COLO668 (cell line): ENCODE data around the gene SLC39A11.

Source experiments
- DNase-seq: peaks from one replicate; lab custom pipeline; 2025; ENCODE audit not compliant: unreplicated experiment; lab: John Stamatoyannopoulos, UW

The SLC39A11 gene

DNA sequence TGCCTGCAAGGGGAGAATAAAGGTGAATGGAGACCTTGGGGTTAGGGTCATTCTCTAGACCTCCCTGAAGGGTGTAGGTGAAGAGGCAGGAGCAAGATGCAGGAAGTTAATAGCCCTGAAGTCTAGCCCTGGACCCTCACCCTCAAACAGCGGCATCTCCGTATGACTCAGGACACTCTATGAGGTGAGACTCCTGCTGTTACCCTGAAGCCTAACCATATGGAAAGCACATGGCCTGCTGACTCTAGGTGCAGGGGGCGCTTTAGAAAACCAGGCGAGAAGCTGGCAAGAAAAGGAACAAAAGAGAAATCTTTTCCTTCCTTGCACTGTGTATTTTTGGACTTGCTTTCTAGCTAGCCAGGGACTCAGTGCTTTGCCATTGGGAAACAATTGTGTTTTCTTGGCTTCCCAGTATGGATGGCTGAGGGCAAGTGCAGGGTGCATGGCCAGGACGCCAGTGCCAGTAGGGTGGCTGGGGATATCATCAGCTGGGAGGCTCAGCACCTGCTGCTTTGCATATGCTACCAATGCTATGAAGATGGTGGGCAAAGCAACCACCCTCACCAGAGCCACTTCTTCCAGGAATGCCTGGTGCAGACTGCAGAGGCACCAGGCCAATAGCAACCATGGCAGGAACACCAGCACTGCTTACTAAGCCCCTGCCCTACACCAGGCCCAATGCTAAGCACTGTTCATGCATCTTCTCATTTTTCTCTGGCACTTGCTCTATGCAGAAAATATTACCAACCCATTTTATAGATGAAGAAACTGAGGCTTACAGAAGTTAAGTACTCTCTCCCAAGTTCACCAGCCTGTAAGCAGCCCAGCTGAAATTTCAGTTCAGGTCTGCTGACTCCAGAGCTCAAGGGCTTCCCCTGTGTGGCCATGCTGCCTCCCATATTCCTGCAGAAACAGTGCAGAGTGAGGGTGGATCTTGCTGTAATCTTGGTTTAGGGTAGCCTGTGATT lies 425.1 kb downstream of the SLC39A11 start:
- no peak for DNase-seq

DNA sequence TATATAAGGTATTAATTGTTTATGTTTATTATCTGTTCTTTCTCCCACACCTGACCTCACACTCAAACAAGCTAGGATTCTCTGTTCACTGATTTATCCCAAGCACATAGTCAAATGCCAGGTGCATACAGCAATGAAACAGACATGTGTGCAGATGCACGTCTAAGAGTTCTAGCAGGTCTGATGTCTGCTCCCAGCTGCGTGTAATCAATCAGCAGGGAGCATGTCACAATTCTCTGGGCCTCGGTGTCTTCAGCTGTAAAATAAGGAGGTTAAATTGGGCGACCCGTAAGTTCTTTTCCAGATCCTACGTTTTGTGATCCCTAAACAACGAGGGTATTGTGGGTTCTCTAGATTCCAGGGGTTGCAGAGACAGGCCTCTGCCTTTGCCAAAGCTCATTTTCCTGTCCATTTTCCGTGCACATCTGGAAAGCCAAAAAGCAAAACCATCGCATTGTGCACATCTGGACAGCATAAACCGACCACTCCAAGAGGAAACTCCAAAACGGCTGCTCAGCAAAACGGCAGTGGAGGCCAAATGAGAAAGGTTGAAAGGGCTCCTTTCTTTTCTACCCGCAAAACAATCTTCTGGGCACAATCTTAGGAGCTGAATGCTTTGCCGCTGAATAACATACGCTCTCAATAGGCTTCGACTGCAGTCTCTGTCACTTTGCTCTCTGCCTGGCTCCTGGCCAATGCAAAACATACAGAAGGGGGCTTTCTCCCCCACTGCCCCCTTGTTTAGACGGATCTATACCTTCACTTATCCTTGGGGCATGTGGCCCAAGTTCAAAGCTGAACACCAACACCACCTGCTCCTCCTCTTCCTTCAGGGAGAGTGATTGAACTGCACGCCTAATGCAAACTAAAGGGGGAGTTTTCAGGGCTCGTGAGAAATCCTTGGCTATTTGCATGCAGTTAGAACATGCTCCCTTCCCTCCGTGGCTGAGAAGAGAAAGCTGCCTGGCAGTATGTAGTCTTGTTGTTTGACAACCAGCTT lies 426.3 kb downstream of the SLC39A11 start:
- peak; percentile 20 for DNase-seq

DNA sequence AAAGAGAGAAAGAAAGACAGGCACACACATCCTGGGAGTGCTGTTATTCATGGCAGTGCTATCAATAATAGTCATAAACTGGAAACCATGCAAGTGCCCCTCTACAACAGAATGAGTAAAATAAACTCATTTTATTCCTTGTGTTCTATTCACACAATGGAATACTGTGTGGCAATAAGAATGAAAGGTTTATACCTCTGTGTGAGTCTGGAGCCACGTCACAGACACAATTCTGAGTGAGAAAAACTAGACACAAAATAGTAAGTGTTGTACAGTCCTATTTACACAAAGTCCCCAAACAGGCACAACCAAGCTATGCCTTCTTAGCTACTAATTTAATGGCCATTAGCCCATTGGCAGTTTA lies 429.7 kb downstream of the SLC39A11 start:
- no peak for DNase-seq

- DNase-seq: no peak
Measured at GRCh38 chr17:72661945-72662826, 430.3 kb downstream of the SLC39A11 start.

DNA sequence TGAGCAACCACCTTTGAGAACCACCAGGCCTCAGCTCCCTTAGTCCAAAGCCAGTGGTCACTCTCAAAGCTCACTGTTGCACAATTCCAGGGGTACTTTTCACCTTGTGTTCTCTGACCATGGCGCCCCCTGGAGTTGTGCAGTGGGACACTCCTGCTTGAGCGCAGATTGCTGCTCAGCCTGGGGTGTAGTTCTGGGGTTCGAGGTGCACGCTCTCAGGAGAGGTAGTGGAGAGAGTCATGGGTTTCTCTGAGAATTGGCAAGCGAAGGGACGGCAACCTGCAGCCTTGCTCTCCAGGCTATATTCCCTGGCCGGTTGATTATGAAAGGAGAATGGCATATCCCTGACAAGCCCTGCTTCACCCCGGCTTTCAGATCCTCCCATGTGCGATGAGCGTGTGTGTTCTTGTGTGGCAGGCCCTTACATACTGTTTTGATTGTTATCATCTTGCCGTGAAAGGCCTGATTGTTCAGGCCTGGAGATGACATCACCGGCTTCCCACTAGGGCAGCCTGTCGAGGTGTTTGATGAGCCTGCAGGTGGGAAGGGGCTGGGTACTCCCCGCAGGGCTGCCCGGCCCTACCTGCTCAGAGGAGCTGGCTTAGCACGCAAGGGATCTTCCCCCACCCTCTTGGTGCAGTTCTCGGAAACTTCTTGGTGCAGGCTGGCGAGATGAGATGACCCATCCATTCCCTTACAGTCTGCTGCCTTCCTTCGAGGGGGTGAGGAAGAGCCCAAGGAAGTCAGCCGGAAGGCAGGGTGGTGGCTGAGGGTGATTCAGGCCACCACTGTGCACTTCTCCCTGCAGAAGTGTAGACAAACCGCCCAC lies 431.2 kb downstream of the SLC39A11 start:
- peak; percentile 76 for DNase-seq

- no peak for DNase-seq
Measured at GRCh38 chr17:72660274-72661115, 432.0 kb downstream of the SLC39A11 start.

- DNase-seq: no peak
Measured at GRCh38 chr17:72659811-72660210, 432.7 kb downstream of the SLC39A11 start.

DNA sequence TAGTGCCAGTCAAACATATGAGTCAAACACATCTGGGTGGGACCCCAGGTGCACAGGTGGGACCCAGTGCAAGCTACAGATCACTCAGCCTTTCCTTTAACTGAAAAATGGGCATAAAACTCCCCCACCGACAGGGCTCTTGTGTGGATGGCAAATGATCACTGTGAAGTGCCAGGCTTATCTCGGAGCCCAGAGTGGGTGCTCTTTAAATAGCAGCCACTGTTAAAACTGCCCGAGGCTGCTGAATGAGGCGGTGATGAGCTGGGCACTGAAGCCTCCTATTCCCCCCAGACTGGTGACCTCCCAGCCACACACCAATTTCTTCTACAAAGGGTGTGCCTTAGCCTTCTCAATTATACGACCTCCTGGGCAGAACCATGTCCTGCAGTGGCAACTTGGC lies 433.8 kb downstream of the SLC39A11 start:
- no peak for DNase-seq

DNA sequence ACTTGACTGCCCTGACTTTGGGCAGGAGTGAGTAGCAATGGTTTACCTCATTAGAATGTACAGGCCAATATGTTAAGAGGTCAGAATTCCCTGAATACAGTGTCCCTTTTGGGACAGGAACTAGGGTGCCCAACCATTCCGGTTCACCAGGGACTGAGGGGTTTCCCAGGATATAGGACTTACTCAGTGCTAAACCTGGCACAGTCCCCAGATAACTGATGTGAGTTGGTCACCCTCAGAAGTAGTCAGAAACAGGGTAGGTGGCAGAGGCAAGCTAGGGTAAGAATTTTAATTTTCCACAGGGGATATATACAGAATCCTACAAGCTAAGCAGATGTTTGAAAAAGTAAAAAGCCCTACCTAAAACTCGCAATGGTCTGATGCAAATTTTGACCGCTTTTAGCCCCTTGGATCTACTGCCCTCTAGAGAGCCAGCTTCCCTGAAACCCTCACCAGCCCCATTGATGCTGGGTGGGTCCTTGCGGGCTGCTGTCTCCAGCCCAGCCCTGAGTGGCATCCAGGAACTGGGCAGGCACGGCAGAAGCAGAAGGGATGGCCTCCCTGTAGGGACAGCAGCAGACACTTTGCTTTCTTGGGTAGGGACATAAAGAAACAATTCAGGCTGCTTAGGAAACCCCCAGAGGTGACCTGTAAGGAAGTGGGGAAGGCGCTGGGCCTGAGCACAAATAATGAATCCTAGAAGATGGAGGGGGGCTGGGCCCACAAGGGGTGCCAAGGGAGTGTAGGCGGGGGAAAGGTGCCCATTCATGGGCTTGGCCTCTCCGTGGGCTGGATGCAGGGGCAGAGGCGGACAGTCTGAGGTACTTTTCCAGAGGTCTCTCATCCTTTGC lies 434.8 kb downstream of the SLC39A11 start:
- DNase-seq: peak; percentile 11

GRCh38 chr17:72656130-72656763 lies 436.2 kb downstream of the SLC39A11 start:
- no peak for DNase-seq

- no peak for DNase-seq
Measured at GRCh38 chr17:72654706-72655105, 437.8 kb downstream of the SLC39A11 start.

- no peak for DNase-seq
Measured at GRCh38 chr17:72651988-72652387, 440.5 kb downstream of the SLC39A11 start.

GRCh38 chr17:72648702-72649101 lies 443.8 kb downstream of the SLC39A11 start:
- no peak for DNase-seq

DNA sequence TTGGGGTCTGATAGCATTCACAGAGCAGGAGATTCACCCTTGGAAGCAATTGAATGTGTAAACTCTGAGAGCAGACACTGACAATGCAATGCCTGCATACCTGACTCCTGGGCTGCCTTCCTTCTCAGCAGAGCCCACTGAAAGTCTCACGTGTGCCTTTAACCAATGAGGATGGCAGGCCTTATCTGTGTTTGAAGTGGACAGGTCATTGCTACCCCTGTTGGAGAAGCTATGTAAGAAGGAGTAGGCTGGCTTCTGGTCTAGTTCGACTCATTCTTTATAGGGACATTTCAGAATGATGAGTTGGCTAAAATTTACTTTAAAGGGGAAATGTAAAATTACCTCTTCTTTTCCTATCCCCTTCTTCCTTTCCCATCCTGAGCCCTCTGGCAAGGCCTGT lies 446.3 kb downstream of the SLC39A11 start:
- no peak for DNase-seq

DNA sequence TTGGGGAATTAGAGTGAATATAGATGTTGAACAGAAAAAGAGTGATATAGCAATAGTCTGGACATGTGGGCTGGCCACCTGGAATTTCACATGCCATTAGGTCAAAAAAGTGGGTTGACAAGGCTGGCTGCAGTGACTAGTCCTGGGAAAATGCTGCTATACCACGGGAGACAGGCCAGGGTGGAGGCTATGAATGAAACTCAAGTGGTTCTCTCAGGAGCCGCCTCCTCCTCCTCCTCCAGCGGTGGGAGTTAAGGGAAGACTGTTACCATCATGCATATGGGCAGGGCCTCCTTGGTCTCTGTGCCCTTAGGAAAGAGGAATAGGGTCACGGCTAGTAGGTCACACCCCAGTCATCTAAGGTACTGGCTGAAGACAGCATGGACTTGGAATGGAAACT lies 448.0 kb downstream of the SLC39A11 start:
- DNase-seq: no peak

GRCh38 chr17:72643575-72644216 lies 448.8 kb downstream of the SLC39A11 start:
- no peak for DNase-seq

GRCh38 chr17:72642720-72643119 lies 449.8 kb downstream of the SLC39A11 start:
- DNase-seq: no peak
